HG02970 (cell line): ENCODE results near the gene CIAO1.
"Not testable (repeated sequence)": the region's sequence is repeated elsewhere in the genome, so short reads cannot be mapped to it uniquely, and the experiment has no call there.

Experiments used
- ATAC-seq: cut with Tn5 transposase; IDR thresholded peaks from one replicate; pipeline ENCODE4 v1.9.1; 2021; ENCODE audit warnings: mild to moderate bottlenecking, moderate library complexity, moderate number of reproducible peaks; ENCODE audit not compliant: unreplicated experiment, low FRiP score

The CIAO1 gene

DNA sequence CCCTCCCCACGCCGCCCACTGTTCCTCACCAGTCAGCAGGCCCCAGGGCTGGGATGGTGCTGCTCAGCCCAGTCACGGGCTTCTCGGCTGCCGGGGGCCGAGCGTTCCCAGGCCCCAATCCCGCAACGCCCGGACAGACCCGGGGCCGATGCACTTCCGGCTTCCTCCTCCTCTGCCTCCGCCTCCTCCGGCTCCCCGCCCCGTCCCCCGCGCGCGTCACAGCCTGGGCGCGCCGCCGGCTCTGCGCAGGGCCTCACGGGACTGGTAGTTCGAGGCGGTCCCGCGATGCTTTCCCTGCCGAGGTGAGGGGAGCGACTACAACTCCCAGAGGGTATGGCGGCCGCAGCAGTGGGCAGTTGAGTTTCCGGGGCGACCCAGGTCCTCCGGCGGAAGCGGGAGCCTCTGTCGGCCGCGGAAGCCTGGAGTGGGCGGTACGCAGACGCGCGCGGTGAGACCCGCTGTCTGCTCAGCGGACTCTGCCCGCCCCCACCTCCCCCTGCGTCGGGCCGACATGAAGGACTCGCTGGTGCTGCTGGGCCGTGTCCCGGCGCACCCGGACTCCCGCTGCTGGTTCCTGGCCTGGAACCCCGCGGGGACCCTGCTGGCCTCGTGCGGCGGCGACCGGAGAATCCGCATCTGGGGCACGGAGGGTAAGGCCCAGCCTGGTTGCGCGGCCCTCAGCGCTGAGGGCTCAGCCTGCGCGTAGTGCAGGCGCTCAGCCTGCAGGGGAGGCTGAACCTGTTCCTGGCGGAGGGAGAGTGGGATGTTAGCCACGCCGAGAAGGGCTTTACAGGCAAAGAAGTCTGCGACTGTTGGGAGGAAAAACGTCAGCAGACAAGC, at the start of gene CIAO1, which contains the start of gene TMEM127:
TSS of gene CIAO1 (plus strand) at position 386 of the 840 bp plus-strand sequence. CDS start at position 512, 126 bp downstream.
TSS of gene TMEM127 (minus strand) at position 158 of the 840 bp plus-strand sequence. CDS start 616 bp downstream, outside the sequence.
- ATAC-seq, result peak; percentile 89

DNA sequence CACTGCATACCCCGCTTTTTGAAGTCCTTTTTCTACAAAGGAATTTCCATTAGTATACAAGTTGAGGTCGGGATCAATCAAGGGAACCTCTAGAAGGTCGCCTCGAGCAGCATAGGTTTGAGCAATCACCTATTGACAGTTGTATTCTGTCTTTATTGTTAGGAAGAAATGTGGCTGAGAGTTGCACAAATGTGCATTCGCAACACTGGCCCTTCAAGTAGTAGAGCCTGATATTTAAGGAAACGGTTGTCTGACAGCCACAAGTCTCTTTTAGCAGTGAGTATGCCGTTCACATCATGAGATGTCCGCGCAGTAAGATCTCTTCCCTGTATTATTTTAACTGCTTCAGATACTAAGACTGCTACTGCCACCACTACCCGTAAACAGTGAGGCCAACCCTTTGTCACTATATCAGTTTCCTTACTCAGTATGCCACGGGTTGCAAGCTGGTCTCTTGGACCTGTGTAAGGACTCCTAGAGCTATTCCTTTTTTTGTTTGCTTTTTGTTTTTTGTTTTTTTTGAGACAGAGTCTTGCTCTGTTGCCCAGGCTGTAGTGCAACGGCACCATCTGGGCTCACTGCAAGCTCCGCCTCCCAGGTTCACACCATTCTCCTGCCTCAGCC, 47.4 kb upstream of the CIAO1 start:
- ATAC-seq, result no peak

DNA sequence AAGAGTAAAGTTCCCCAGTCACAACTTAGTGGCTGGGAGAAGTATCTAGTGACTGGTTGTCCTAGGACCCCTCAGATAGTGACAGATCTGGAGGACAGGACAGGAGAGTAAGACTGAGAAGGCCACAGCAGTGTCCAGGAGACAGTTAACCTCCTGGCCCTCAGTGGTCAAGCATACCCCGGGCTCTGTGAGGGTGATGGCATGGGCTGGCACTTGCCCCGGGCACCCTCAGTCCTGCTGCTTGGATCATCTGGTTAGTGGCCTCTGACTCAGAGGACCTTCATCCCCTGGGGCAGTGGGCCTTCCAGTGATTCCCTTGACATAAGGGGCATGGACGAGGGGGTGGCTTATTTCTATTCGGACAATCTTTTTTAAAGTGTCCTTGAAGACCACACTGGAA, 46.1 kb upstream of the CIAO1 start:
- ATAC-seq, result not testable (repeated sequence)

DNA sequence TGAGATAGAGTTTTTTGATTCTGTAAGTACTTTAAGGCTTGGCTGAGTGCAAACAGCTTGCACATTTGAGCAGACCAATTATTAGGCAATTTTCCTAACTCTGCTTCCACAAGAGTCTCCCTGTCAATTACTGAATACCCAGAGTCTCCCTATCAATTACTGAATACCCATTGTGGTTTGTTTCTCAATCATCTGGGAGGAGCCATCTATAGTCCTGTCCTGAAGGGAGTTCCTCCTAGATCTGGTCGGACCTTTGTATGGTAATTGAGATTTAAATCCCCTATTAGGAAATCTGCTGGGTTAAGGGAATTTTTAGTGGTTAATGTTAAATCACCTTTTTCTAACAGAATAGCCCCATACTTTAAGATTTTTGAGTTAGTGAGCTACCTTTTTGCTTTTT, 44.9 kb upstream of the CIAO1 start:
- not testable (repeated sequence) for ATAC-seq

DNA sequence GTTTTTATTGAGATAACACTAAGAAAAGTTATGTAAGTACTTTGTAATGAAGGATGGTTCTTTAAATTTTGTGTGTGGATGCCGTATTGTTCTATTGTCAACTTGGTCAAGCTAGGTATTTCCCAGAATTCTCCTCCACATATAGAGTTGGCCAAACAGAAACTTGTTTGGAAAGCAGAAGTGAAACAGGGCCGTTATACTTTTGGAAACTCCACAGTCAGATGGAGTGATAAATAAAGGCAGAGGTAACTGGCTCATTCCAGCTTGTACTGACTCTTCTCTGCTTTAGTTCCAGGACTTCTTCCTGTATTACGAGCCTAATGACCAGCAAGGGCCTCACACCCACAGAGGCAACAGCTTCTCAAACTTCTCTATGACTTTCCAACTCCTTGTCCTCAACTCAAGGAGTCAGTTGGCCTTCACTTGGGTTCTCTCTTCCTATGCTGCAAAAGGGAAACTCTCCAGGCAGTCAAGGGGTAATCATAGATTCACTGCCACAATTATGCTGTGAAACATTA, 41.0 kb upstream of the CIAO1 start:
- no peak for ATAC-seq

DNA sequence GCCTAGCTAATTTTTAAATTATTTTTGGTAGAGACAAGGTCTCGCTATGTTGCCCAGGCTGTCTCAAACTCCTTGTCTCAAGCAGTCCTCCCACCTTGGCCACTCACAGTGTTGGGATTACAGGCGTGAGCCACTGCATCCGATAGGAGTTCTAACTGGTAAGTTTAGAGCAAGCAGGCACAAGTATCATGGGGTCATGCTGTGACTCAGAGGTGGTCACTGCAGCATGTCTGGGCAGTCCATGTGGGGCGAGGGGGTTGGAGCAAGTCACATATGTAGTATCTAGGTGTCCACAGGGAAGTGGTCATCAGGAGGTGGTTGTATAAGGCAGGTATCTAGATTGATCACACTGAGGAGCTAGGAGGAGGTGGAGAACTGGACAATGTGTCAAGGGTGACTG, 34.7 kb upstream of the CIAO1 start:
- no peak for ATAC-seq

DNA sequence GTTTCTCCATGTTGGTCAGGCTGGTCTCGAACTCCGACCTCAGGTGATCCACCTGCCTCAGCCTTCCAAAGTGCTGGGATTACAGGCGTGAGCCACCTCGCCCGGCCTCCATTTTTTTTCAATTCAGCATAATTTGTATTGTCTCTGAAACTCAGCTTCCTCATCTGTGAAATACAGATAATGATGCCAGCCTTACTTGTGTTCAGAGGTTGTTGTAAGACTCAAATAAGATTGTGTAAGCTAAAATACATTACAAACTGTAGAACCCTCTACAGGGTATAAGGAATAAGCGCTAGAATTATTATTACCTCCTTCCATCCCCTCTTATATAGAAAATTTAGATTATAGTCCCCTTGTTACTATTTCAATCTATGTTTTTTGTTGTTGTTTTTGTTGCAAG, 32.6 kb upstream of the CIAO1 start:
- ATAC-seq, result no peak

DNA sequence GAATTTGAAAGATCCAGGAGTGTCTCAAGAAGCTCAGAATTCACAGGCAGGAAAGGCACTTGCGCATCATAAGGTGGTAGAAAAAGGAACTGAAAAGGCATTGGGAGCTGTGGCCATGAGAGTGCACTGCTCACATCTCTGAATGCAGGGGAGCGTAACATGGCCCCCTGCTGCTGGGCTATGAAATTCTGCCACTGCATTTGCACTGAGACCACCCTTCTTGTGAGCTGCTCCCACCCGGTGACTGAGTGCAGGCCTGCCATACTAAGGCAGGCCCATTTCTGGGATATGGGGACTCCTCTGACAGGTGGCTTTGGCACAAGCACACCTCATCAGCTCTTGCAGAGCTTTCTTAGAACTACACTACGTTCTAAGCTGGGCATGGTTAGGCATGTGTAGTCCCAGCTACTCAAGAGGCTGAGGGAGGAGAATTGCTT, 32.1 kb upstream of the CIAO1 start:
- no peak for ATAC-seq

DNA sequence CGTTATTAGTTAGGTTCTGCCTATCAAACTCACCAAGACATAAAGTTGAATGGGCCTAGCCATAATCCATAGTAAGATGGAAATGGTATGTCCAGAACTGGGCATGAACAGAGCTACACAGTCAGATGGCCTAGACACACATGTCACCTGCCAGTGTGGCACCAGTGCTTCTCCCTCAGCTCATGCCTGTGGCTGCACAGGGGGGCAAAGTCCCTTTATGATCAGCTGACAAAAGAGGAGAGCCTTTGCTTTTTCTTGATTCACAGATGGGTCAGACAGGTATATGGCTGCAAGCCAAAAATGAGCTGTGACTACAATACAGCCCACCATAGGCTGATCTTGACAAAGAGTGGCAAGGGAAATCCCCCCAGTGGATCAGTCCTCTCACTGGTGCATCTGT, 29.1 kb upstream of the CIAO1 start:
- no peak for ATAC-seq

DNA sequence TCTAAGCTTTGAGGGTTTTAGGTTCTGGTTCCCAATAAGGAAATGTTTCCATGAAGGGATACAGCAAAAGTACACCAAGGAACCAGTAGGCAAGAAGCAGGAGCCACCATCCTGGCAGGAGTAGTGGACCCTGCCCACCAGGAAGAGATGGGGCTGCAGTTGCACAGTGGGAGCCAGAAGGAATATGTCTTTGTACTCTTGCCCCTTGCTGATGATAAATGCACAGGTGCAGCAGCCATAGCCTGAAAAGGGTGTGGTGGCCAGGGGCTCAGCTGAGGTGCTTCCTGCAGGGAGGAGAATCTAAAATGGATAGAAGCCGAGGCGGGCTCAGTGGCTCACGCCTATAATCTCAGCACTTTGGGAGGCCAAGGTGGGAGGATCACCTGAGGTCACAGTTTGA, 27.8 kb upstream of the CIAO1 start:
- no peak for ATAC-seq

DNA sequence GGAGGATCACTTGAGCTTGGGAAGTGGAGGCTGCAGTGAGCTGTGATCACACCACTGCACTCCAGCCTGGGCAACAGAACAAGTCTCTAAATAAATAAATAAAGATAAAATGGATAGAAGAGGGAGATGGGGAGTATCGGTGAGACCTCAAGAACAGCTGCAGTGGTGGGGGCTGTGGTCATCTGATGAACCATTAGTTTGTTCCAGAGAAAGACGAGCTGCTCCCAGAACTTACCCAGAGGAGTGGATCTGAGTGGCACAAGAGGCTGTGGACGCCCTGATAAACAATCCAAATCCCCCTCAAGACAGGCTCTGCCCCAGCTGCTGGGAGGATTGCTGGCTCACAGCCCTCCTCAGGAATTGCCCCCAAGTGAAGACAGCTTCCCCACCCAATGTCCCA, 26.9 kb upstream of the CIAO1 start:
- no peak for ATAC-seq

DNA sequence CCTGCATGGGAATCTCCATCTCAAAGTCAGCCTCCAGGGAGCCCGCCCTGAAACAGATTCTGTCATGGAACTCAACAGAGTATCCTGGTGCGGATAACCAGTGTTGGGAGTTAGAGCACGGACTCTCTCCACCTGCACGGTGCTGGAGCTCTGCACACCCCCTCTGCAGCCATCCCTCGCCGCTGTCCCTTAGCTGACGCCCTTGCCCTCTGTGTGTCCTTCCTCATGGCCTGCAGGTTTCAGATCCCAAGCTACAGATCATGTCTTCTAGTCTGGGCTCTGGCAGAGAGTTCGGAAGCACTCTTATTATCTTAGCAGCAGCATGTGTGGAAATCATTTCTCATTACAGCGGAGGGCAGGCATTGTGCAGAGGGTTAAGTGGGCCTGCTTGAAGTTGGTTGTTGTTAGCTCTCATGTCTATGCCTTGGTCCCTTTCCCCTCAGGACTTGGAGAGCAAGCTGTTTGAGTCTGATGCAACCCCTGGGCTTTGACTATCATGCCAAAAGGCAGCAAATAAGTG, 26.2 kb upstream of the CIAO1 start:
- ATAC-seq, result no peak

DNA sequence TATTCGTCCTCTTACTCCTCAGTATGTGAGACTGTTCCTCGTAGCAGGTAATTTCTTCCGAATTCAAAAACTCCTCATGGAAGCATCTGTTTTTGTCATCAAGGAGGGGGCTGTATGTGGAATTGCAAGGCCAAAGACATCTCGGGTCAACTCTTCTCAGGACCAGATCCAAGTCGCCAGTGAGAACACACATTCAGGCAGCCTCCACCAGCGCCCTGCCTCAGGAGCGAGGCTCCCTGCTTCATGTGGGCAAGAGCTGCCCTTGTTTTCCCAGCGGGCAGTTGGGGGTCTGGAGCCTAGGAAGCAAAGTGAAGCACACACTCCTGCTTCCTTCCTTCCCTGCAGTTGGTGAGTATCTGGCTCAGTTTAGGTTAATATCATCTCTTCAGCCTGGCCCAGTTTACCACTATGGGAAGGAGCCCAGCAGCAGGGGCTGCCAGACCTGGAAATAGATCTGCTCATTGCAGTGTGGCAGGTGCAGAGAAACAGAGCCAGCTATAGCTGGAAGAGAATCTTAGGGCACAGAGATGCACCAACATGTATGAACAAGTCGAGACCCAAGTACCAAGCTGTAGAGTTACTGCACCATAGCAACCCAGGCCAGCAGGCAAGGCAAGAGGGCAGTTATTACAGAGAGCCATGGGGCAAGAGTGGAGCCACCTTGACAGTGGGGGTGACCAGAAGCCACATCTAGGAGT, 25.5 kb upstream of the CIAO1 start:
- ATAC-seq, result no peak

DNA sequence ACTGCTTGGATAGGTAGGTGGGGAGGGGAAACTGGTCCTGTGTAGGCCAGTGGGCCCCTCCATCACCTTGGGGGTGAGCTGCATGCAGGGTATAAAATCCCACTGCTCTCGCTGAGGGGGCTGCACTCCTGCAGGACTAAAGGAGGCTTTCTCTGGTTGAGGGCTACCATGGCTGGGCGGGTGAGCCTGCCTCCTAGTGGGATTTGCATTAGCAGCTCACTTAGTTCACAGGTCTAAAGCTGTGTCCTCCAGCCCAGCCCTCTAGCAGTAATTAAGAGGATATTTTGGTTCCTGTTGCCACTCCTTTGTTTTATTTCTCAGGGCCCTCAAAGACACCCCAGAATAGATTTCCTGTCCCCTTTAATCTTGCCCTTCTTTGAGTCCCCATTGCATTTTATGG, 24.8 kb upstream of the CIAO1 start:
- no peak for ATAC-seq

DNA sequence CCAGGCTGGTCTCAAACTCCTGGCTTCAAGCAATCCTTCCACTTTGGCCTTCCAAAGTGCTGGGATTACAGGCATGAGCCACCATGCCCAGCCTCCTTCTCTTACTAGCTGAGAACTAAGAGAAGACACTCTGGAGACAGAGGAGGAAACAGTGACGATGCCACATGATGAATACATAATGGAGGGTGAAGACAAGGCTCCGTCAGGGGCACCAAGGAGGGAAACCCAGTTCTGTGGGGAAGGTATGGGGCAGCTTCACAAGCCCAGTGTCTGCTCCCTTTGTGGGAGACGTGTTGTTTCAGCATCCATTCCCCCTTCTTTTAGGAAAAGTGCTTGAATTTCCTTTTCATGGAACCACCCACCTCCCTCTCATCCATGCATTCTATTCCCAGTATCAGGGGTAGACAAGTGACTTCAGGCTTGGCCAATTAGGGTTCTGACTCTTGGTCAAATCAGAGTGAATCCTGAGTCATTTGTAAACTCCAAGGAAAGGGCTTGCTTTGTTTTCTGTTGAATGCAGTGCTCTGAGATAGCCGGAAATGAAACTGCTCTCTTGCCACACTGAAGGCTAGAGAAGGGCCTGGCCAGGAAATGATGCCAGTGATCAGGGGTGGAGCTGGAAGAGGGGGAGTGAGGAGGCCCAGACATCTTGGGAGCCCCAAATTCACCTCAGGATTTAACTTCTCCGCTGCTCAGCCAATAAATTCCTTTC, 24.0 kb upstream of the CIAO1 start:
- ATAC-seq, result peak; percentile 46

DNA sequence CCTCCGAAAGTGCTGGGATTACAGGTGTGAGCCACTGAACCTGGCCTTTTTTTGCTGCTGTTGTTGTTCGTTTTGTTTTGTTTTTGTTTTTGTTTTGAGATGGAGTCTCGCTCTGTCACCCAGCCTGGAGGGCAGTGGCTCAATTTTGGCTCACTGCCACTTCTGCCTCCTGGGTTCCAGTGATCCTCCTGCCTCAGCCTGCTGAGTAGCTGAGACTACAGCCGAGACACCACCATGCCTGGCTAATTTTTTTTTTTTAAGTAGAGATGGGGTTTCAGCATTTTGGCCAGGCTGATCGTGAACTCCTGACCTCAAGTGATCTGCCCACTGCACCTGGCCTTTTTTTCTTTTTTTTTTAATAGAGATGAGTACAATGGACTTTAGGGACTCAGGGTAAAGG, 22.2 kb upstream of the CIAO1 start:
- ATAC-seq, result no peak

DNA sequence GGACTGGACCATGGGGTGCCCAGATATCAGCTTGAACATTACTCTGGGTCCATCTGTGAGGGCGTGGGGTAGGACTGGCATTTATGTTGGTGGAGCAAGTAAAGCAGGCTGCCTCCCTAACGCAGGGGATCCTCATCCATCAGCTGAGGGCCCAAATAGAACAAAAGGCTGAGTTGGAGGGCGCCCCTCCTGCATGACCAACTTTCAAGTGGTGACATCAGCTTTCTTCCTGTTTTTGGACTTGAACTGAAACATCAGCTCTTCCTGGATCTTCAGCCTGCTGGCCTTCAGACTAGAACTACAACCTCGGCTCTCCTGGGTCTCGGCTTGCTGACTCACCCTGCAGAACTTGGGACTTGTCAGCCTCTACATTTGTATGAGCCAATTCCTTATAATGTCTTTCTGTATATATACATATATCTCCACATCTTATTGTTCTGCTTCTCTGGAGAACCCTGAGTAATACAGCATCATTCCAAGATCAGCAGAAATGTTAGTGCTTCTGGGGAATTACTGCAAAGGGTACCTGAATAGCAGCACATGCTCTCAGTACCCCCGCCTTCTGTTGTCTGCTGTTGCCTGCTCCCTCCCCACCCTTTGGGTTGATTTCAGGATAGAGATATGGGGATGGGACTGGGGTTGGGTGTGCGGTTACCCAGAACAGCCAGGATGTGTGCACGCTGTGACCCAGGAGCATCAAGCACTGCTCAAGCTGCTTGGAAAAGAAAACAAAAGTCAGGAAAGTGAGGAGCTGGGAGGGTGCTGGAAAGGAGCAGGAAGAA, 20.2 kb upstream of the CIAO1 start:
- no peak for ATAC-seq

DNA sequence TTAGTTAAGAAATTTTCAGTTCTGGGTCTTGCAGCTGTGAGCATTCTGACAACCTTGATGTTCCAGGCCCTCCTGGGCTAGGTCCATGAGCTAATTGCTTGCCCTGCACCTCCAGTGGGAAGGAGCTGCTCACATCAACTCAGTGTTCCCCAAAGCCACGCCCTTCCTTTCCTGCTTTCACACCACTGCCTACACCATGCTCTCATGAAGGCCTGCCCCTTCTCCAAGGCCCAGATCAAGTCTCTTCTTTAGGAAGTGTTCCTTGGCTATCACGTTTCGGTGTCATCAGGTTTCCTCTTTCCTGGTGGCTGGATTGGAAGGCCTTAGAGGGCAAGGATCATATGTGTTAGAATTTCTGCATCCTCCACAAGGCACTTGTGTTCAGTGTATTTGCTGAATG, 19.0 kb upstream of the CIAO1 start:
- no peak for ATAC-seq

DNA sequence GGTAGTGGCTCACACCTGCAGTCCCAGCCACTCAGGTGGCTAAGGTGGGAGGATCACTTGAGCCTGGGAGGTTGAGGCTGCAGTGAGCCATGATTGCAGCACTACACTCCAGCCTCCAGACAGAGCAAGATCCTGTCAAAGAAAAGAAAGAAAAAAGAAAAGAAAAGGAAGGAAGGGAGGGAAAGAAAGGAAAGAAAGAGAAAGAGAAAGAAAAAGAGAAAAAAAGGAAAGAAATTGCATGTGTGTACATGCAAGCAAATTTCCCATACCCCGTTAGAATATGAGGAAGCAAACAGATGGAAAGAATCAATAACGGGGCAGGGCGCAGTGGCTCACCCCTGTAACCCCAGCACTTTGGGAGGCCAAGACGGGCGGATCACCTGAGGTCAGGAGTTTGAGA, 18.1 kb upstream of the CIAO1 start:
- ATAC-seq, result no peak
